Measurements from ENCODE around the gene PIP5K1B.

The PIP5K1B gene

DNA sequence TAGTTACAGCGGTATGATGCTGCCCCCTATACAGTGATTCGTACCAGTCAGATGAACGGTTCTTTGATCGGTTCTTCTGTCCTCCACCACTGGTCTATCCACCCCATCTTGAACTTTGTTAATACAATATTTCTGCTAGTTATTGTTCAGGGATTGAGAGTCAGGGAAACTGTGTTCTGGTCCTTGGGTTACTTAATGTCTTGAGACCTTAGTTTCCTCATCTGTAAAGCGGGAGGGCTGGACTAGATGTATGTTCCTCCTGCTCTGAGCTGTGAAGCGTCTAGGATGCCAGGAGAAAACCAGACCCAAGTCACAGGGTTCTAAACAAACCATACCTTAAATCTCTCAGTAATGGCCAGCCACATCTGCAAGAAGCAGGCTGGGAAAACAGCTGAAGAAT lies 1.4 kb upstream of the PIP5K1B start:
- Mint-ChIP-seq H3K9me3 (no peaks in the 10 kb centered on the region), H3K4me1 (peaks cover 7% of the 10 kb centered on the region), H3K36me3 (ENCODE audit: low read depth) (no peaks in the 10 kb centered on the region), H3K27me3 (ENCODE audit: low read depth) (peaks cover 77% of the 10 kb centered on the region), H3K27ac (no peak overlapping the region), H3K4me3 (peak overlapping the region; percentile 79 to 81 (median 81))
- TF ChIP-seq, protein P1, sequence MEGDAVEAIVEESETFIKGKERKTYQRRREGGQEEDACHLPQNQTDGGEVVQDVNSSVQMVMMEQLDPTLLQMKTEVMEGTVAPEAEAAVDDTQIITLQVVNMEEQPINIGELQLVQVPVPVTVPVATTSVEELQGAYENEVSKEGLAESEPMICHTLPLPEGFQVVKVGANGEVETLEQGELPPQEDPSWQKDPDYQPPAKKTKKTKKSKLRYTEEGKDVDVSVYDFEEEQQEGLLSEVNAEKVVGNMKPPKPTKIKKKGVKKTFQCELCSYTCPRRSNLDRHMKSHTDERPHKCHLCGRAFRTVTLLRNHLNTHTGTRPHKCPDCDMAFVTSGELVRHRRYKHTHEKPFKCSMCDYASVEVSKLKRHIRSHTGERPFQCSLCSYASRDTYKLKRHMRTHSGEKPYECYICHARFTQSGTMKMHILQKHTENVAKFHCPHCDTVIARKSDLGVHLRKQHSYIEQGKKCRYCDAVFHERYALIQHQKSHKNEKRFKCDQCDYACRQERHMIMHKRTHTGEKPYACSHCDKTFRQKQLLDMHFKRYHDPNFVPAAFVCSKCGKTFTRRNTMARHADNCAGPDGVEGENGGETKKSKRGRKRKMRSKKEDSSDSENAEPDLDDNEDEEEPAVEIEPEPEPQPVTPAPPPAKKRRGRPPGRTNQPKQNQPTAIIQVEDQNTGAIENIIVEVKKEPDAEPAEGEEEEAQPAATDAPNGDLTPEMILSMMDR (IDR thresholded peaks at IDR 0.05; ENCODE audit: unreplicated experiment in 3 of 3): no peak

DNA sequence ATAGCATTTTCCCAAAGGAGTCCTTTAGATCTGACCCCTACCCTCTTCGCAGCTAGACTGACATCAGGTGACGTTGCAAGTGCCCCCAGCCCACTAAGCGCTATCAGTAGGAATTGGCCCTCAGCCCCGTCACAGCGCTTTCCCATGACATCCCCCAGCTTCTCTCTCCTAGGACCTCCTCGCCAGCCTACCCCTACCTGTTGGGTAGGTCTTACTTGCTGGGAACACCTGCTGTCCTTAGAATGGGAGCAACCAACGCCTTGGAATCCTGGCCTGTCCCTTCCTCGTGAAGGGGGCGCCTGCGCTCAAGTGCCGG lies 584 bp upstream of the PIP5K1B start:
- peaks cover 81% of the 10 kb centered on the region for H3K27me3 Mint-ChIP-seq (ENCODE audit: low read depth)
- H3K36me3 Mint-ChIP-seq (ENCODE audit: low read depth): no peaks in the 10 kb centered on the region
- H3K27ac Mint-ChIP-seq: no peak overlapping the region
- H3K4me3 Mint-ChIP-seq: peak overlapping the region; percentile 79 to 81 (median 81)
- TF ChIP-seq, protein P1 (IDR thresholded peaks at IDR 0.05; ENCODE audit: unreplicated experiment in 3 of 3): no peak
- H3K4me1 Mint-ChIP-seq: peaks cover 7% of the 10 kb centered on the region
- H3K9me3 Mint-ChIP-seq: no peaks in the 10 kb centered on the region

DNA sequence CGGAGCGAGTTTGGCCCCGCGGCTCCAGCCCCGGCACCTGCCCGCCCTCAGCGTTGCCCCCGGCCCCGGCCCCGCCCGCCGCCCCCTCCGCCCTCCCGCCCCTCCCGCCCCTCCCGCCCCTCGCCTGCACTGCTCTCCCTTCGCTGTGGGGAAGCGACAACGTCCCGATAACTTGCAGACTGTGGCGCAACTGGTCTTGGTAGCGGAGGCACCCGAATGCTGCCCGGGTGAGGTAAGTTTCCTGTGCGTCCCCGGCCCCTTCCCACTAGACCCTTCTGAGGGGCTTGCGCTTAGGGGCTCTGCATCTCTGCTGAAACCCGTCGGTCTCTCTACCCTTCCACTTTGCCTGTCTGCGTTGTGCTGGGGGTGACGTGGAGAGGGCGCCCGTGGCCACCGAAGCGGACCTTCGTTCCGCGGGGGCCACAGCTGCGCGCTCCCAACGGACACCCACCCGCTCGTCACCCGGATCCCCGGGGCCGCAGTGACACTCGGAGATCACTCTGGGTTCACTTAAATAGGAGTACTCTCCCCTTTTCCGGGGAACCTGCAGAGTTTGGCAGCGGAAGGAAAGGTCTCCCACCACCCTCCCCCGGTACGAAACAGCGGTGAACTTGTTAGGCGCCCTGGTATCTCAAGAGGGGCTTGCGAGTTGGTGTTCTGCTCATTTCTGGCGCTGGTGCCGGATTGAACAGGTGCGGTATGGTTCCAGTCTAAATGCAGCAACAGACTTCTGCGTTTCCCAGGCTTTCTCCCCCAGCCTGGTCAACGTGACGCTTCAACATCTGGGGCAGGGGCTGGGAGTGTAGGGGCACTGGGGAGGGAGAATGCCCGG lies 707 bp downstream of the PIP5K1B start:
- Mint-ChIP-seq H3K27me3 (ENCODE audit: low read depth) (peaks cover 89% of the 10 kb centered on the region), H3K4me3 (peak overlapping the region; percentile 94 to 96 (median 94)), H3K36me3 (ENCODE audit: low read depth) (no peaks in the 10 kb centered on the region), H3K9me3 (no peaks in the 10 kb centered on the region), H3K4me1 (peaks cover 7% of the 10 kb centered on the region), H3K27ac (no peak overlapping the region)
- TF ChIP-seq, protein P1 (IDR thresholded peaks at IDR 0.05; ENCODE audit: unreplicated experiment in 3 of 3): no peak

DNA sequence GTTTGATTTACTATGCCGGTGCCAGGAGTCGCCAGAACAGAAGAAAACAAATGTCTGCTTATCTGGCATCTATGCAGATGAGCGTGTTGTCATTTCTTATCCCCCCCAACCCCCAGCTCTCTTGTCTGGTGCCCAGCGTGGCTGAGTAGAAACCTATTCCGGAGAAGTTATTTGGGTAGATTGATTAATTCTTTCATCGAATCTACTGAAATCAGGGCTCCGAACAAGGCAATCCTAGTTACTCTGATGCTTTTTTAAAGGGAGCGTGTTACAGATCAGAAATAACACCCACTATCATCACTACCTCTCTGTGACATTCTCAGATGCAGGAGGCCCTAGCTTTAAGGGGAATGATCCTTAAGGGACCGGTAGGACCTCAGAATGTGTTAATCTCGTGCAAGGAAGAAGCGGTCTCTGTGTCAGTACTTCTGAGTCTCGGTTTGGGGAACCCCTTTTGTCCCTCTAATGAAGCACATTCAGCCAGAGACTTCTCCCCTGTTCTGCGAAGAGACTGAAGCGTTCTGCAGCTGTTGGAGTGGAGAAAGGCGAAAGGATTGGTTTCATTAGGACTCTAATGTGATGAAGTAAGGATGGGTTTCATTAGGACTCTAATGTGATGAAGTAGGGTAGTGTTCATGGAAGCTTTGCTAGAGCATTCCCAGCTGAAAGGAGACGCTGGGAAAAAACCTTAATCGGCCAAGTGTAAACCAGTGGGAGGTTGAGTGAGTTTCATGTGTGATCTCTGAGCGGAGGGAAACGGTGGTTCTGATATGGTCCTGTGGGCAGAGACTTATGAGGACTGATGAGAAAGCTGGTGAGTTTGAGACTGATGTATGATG lies 1.5 kb downstream of the PIP5K1B start:
- H3K27me3 Mint-ChIP-seq (ENCODE audit: low read depth): peaks cover 84% of the 10 kb centered on the region
- H3K4me3 Mint-ChIP-seq: peak overlapping the region; percentile 94 to 96 (median 94)
- TF ChIP-seq, protein P1 (IDR thresholded peaks at IDR 0.05; ENCODE audit: unreplicated experiment in 3 of 3): no peak
- no peaks in the 10 kb centered on the region for H3K36me3 Mint-ChIP-seq (ENCODE audit: low read depth)
- H3K9me3 Mint-ChIP-seq: no peaks in the 10 kb centered on the region
- no peak overlapping the region for H3K27ac Mint-ChIP-seq
- peaks cover 7% of the 10 kb centered on the region for H3K4me1 Mint-ChIP-seq

DNA sequence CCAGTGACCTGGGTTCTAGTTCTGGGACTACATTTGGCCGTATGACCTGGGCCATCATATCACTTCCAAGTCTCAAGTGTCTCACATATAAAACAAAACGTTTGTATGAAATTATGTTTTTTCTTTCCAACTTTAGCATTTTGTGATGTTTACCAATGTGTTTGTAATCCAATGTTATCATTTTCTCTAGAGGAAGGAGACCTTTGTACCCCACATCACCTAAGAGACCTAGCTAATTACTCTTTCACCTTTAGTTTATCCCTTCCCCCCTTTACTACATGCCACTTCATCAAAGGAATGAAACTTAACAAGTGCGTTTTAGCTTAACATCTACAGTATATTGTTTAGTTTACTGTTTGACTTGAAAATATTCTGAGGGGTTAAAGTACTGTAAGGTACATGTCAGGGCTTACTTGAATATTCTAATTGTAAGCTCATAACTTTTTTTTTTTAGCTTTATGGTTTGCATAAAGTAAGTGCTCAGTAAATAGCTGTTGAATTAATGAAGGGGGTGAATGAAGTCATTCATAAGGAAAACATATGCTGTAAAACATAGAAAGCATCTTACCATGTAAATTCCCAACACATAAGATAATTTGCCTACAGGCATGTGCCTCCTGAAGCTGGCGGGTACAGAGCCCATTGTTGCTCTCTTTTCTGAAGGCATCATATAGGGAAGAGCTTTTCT lies 2.9 kb downstream of the PIP5K1B start:
- peaks cover 7% of the 10 kb centered on the region for H3K4me1 Mint-ChIP-seq
- no peak overlapping the region for H3K4me3 Mint-ChIP-seq
- H3K9me3 Mint-ChIP-seq: no peaks in the 10 kb centered on the region
- TF ChIP-seq, protein P1 (IDR thresholded peaks at IDR 0.05; ENCODE audit: unreplicated experiment in 3 of 3): no peak
- peaks cover 72% of the 10 kb centered on the region for H3K27me3 Mint-ChIP-seq (ENCODE audit: low read depth)
- no peak overlapping the region for H3K27ac Mint-ChIP-seq
- H3K36me3 Mint-ChIP-seq (ENCODE audit: low read depth): no peaks in the 10 kb centered on the region
